Fibroblast of skin of left quadriceps (primary cell): ENCODE measurements around the gene ARHGAP40.

ENCODE experiments used
- DNase-seq, 2 experiments: peaks; one replicate each; pipeline ENCODE4 v3.0.0-alpha.2; 2013; ENCODE audit warnings: low read depth in 2 of 2

The ARHGAP40 gene

DNA sequence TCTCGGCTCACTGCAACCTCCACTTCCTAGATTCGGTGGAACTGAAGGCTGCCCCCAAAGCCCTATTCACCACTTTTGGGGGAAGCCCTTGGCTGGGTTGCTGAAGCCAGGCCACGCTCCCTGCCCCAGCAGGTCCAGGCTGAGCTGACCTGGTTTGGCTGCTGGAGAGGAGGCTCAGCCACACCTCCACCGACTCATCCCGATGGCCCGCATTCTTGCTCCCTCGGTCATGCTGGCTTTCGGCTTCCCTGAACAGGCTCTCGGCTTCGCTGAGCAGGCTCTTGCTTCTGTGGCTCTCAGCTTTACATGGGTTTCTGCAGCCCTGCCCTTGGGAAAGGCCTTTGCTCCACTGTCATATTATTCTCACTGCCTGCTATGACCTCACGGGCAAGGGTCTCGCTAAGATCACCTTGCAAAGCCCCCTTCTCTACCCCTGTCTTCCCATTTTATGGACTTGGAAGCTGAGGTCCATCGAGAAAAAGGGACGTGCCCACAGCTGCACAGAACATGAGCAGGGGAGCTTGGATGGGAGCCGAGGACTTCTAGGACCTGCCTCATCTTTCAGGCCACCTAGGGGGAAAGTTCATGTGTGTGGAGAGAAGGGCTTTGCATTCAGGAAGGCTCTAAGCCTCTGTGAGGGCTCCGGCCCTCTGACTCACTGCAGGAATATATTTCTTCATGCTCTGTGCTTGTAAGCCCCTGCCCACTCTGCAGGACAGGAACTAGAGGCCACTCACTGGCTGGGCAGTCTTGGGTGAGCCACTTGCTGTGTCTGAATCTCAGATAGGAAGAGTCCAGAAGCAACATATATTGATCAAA is 15.6 kb downstream of the ARHGAP40 start:
- DNase-seq: no peak

DNA sequence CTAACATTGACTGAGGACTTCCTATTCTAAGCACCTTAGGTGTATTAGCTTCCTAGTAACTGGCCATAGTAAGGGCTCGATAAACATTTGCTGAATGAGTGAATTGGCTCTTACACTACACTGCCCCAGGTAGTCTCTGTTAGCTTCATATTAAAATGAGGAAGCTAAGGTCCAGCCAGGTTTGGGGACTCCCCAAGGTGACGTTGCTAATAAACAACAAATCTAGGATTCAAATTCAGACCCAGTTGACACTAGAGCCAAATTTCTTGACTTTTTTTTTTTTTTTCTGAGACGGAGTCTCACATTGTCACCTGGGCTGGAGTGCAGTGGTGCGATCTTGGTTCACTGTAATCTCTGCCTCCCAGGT is 16.2 kb downstream of the ARHGAP40 start:
- no peak for DNase-seq

DNA sequence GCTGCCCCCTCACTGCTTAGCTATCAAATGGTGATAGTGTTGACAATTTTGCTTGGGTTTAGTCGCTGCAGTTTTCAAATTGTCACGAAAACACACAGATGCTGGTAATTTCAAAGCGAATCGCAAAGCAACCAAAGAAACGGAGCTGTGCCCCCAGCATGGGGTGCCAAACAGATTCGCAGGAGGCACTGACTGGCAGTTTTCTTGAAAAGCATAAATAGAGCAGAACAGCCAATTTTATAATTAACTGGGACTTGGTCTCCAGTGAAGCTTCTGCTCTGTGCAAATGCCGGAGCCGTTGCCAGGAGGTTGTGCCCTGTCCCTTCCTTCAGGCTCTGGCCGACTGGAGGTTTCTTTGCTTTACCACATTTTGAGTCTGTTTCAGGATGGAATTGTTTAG is 18.8 kb downstream of the ARHGAP40 start:
- DNase-seq: no peak

DNA sequence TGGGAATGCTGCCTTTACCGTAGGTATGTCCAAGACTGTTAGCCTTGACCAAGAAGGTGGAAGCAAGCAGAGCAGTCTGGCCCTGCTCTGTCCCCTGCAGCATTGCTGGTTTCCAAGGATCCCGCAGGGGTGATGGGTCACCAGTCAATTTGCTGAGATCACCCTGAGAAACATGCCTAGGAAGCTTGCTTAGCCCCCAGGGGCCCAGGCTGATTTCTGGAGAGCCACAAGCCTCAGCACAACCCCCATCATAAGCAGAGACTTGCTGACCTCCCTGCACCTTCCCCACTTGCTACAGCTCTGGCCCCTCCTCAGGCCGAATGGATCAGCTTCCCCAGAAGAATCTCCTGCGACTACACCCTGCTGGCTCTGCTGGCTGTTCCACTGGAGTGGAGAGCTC is 21.5 kb downstream of the ARHGAP40 start:
- DNase-seq: no peak

DNA sequence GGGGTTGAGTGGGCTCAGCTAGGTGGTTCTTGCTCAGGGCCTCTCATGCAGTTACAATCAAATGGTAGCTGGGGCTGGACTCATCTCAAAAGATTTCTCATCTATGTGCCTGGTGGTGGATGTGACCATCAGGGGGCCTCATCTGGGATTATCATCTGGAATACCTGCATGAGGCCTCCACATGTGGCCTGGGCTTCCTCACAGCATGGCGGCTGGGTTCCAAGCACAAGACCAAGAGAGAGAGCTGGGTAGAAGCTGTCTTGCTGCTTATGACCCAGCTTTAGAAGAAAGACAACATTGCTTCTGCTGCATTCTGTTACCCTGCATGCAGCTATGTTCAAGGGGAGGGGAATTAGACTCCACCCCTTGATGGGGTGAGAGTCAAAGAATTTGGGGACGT is 22.5 kb downstream of the ARHGAP40 start:
- DNase-seq: no peak

DNA sequence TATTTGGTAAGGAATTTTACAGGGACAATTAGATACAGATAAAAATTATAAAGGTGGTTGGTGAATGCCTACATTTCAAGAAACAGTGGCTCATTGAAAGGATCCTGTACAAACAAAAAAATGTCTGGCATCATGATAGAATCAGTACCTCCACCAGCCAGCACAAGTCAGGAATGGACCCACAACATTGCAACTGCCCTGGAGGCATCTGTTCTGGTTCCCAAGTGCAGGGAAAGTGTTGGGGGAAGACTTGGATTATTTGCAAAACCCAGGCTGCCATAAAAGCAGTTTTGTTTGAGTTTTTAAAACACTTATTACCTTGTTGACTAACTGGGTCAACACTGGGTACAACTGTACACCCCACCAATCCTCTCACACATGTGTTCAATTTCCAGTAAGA is 24.3 kb downstream of the ARHGAP40 start:
- no peak for DNase-seq

DNA sequence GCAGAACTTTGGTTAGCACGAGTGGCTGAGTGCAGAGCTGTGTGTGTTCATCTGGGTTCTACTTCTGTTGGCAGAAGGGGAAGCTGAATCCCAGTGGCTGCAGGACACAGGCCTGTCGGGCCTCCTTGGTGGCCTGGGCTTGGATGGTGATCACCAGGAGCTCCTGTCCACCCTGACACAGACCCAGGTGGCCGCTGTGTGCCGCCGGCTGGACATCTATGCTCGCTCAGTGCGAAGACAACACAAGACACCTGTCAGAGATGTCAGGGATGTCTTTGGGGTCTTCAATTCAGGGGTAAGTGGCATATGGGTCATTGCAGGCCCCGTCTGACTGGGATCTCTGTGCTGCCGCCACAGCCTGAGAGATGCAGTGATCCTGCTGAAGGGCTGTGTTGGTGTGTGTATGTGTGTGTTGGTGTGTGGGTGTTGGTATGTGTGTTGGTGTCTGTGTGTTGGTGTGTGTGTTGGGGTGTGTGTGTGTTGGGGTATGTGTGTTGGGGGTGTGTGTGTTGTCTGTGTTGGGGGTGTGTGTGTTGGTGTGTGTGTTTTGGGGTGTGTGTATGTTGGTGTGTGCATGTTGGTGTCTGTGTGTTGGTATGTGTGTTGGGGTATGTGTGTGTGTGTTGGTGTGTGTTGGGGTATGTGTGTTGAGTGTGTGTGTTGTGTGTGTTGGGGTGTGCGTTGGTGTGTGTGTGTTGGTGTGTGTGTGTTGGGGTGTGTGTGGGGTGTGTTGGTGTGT is 25.5 kb downstream of the ARHGAP40 start:
- DNase-seq: no peak

DNA sequence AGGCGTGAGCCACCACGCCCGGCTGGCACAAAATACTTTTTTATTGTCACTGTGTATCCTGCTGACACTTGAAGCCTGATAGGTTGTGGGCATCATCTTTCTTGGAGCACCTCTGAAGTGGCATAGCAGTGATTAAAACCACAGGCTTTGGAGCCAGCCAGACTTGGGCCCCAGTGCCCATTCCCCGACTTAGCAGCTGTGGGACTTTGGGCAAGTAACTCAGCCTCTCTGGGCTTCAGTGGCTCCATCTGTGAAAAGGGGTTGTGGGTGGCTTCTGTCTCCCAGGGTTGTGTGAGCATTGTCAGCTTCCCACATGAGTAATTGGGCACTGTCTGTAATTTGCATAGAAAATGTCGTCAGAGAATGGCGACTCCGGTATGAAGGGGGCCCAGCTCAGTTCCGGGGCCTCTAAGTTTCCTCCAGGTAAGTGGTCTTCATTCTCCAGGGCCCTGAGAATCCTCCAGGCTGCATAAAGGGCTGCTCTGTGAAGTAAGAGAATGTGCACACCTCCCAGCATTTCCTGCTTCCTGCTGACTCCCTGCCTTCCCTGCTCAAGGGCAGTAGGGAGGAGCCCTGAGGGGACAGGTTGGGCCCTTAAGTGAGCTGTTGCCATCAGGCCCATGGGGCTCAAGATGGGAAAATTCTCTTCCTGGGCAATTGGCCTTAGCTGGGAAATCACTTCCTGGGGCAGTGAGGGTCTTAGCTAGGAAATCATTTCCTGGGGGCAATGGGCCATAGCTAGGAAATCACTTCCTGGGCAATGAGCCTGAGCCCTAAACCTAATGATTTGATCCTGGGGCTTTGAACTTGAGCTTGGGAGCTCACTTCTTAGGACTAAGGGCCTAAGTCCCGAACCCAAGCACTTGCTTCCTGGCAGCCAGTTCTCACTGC is 27.2 kb downstream of the ARHGAP40 start:
- no peak for DNase-seq

DNA sequence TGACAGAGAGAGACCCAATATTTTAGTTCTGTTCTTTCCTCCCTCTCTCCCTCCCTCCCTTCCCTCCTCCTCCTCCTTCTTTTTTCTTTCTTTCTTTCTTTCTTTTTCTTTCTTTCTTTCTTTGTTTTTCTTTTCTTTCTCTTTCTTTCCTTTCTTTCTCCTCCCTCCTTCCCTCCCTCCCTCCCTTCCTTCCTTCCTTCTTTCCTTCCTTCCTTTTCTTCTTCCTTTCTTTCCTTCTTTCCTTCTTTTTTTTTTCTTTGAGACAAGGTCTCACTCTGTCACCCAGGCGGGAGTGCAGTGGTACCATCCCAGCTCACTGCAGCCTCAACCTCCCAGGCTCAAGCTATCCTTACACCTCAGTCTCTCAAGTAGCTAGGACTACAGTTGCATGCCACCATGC is 28.4 kb downstream of the ARHGAP40 start:
- no peak for DNase-seq

DNA sequence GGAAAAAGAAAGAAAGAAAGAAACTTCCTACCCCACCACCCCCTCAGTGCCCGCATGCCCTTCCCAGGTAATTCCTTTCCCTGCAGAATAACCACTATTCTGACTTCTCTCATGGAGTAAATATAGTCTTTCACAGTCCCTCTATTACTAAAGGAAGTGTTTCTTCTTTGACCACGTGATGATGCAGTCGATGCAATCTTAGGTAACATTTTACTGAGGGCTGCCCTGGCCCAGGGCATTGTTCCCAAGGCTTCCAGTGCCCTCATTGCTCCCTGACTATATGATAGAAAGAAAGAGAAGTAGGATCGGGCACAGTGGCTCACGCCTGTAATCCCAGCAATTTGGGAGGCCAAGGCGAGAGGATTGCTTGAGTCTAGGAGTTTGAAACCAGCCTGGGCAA is 29.1 kb downstream of the ARHGAP40 start:
- no peak for DNase-seq

DNA sequence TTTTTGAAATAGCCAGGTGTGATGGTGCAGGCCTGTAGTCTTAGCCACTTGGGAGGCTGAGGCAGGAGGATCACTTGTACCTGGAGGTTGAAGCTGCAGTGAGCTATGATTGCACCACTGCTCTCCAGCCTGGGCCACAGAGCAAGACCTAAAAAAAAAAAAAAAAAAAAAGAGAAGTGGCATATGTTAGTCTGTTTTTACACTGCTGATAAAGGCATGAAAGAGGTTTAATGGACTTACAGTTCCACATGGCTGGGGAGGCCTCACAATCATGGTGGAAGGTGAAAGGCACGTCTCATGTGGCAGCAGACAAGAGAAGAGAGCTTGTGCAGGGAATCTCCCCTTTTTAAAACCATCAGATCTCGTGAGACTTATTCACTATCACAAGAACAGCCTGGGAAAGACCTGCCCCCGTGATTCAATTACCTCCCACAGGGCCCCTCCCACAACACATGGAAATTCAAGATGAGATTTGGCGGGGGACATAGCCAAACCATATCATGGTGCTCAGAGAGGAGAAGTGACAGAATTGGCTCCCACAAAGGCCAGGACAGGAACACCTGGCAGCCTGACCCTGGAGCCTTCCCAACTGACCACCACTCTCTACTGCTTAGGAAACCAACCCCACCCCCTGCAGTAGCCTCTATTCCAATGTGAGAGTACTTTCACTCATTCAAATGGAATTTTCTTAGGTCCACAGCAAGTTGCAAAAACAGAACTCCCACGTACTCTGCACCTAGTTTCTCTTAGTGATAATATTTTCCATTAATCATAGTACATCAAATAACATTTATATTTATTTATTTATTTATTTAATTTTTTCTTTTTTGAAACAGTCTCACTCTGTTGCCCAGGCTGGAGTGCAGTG is 29.8 kb downstream of the ARHGAP40 start:
- no peak for DNase-seq

DNA sequence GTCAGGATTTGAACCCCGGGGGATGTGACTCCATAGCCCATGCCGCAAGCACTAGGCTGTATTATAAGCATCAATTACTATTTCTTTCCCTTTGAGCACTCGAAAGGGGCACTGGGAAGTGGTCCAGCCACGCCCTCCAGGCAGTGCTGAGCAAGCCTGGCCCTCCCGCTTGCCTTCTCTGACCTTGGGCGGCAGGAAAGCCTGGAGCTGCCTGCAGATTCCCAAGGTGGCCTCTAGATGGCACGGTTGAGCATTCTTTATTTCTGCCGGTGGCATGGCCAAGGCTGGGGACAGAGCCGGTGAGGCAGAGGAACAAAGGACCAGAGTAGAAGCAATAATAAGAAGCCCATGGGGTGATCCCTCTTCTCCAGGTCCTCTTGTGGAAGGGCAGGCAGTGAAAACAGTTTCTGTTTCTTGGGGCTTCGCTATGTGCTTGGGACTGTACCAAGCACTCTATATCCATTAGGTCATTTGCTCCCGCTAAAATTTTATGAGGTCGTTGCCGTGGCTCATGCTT is 32.0 kb downstream of the ARHGAP40 start:
- peak in 1 of 2 experiments; percentile 5 for DNase-seq

DNA sequence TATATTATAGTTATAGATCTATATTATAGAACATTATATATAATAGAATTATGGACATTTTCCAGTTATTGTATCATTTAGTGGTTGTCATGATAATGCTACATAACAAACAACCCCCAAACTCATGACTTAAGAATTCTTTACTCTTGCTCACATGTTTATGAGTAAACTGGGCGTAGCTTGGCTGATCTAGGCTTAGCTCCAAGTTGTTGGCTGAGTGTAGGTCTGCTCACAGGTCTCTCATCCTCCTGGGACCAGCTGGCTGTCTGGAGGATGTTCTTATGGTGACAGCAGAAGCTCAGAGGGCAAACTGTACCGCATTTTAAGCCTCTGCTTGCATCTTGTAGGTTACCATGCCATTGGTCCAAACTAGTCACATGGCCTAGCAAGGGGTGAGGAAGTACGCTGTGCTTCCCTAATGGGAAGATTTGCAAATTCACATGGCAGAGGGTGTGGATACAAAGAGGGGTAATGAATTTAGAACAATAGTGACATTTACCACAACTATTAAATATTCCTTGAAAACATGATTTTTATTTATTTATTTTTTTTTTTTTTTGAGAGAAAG is 34.2 kb downstream of the ARHGAP40 start:
- DNase-seq: no peak

DNA sequence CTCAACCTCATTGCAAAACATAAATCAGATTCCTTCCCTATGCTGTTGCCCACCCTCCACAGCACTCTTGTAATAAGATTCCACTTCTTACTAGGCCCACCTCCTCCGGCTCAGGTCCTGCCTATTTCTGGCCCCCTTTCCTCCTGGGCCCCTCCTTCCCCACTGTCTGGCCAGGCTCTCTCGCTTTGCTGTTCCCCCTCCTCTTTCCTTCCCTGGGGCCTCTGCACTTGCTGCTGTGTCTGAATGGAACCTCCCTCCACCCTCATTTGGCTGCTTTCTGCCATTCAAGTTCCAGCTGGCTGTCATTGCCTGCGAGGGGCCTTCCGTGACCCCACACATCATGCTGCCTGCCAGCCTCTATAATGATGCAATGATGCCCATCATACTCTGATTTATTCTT is 38.9 kb downstream of the ARHGAP40 start:
- no peak for DNase-seq

DNA sequence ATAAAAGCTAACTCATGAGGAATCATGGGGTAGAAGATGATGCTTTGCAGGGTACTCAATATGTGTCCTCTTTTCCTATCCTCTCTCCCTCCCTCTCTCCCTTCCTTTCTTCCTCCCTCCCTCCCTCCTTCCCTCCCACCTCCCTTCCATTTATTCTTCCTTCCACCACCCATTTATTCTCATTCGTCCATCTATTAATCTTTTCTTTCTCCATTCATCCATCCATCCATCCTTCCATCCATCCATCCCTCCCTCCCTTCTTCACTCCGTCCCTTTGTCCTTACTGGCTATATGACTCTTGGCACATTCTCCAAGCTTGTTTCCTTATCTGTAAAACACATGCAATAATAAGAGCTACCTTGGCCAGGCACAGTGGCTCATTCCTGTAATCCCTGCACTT is 40.9 kb downstream of the ARHGAP40 start:
- no peak for DNase-seq

DNA sequence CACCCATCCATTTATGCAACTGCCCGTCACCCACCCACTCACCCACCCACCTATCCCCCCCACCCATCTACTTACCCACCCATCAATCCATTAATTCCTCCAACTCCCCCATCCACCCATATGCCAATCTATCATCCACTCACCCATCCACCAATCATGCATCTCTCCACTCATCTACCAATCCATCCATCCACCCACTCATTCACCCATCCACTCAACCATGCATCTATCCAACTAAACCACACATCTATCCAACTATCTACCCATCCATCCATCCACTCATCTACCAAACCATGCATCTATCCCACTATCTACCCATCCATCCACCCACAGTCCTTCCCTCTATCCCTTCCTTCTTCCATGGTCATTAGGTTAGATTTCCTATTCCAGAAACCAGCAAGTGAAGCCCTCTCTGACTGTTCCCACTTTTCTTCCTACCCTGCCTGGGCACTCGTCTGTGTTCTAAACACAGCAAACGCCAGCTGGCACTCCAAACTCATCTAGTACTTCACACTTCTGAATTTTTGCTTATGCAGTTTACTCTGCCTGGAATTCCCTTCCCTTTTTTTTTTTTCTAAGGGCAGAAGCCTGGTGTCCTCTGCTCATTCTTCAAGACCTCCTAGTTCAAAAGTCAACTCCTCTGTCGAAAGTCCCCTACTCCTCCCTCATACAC is 43.1 kb downstream of the ARHGAP40 start:
- DNase-seq: no peak

DNA sequence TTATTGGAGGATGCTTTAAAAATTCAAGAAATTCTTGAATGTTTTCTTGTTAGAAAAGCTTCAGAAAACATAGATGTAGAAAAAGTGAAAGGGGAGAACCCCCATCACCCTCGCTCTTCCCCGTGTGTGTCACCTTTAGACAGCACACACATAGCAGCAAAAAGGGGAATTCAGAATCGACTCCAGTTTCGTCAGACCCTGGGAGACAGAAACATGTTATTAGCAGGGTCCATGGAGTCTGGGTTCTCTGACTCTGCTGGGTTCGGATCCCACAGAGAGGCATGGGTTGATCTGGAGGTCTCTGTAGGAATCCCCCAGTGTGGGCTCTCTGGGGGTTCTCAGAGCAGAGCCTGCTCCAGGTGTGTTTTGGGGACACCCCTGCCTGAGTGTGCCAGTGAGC is 43.7 kb downstream of the ARHGAP40 start:
- no peak for DNase-seq

DNA sequence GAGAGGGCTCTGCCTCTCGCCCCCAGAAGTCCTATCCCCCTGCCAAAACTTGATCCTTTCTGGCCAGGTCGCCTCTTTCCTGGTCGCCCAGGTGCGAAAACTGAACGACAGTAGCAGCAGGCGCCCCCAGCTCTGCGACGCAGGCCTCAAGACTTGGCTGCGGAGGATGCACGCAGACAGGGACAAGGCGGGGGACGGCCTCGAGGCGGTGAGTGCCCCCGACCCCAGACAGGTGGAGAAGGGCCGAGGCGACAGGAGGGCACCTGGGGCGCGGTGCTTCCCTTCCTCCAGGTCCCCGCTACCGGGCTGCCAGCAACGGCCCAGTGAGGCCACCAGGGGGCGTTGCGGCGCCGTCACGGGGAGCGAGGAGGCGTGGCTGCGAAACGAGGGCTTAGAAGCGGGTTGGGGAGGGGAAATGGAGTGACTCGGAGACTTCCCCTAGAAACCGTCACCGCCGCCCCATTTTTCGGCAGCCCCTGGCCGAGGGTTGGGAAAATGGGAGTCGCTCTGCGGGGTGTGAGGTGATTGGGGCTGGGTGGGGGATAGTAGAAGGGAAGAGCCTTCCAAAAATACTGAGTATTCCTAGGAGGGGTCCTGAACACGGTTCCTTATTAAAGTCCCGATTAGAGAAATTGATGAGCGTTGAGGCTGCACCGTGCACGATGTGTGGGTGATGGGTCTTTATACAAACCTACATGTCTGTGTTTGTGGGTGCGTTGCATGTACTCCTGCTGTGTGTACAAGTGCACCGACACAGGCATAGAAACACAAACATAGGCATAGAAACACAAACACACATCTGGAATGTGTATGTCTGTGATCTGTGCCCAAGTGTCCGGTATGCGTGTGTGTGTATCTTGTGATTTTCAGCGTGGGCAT is 44.6 kb downstream of the ARHGAP40 start:
- peak; percentile 19 to 21 for DNase-seq

DNA sequence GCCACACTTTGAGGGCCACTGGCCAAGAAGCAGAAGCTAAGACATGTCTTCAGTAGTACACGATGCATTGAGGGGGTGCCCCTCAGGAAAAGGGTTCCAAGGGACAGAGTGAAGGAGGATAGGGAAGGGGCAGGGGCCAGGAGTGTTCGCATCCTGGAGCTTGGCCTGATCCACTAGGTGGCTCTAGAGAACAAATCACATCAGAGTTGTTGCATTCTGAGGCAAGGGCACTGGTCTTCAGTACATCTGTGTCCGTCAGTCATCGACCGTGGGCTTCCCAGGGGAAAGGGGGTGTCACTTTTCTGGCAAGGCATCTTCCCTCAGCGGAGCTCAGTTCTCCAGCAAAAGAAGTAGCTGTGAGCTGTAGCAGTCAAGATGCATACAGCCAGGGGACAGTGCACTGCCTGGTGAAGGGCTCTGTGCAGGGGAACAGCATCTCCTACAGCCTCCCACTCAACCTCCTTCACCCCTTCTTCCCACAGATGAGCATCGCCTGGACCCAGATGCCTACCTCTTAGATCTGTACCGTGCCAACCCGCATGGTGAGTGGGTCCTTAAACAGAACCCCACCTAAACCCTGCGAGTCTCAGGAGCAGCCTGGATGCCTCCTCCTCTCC is 47.8 kb downstream of the ARHGAP40 start:
- DNase-seq: no peak
